Right lobe of liver (tissue), 6 donors: Measurements from ENCODE around the gene MYH9. TPM values are rescaled to one million over a fixed set of nuclear protein-coding genes. Genes with fewer than 3 reads are reported as not detected.
A peak's percentile ranks its signal among the peaks of the same experiment; 100 is the strongest.

Source experiments
- ATAC-seq, 4 donors: fragments of 200-7000 bp; cut with Tn5 transposase; one replicate each; pipeline ENCODE4 v1.9.1; 2020; ENCODE audit warnings: mild to moderate bottlenecking in 4 of 4, moderate library complexity in 4 of 4
- DNase-seq, 3 donors: peaks; one replicate each; pipeline ENCODE4 v3.0.0-alpha.2; 2020
- H3K27ac ChIP-seq, 3 donors: fragments of 200-600 bp; one replicate each; pipeline ENCODE4 v1.8.0; 2022
- H3K27me3 ChIP-seq, 2 donors: fragments of 200-600 bp; one replicate each; pipeline ENCODE4 v1.8.0; 2022
- H3K36me3 ChIP-seq, 4 donors: fragments of 200-600 bp; sonication (generic) in 1 of 4; one replicate each; pipeline versions ENCODE4 v1.5.1 to v1.8.0; 2017 to 2022; ENCODE audit warnings: control low read depth in 1 of 4
- H3K4me1 ChIP-seq, 4 donors: fragments of 200-600 bp; sonication (generic) in 1 of 4; one replicate each; pipeline versions ENCODE4 v1.5.1 to v1.8.0; 2017 to 2022; ENCODE audit warnings: control low read depth in 1 of 4
- H3K4me3 ChIP-seq, 3 donors: fragments of 200-600 bp; one replicate each; pipeline ENCODE4 v1.8.0; 2022
- H3K9me3 ChIP-seq, 4 donors: fragments of 200-600 bp; sonication (generic) in 1 of 4; one replicate each; pipeline versions ENCODE4 v1.5.1 to v1.8.0; 2017 to 2022; ENCODE audit warnings: control low read depth in 1 of 4
- POLR2A ChIP-seq: fragments of 450-650 bp; IDR thresholded peaks from one replicate; pipeline ENCODE4 v1.6.1; 2017; ENCODE audit warnings: antibody characterized with exemption, mild to moderate bottlenecking
- WGBS: methylation state at CpG from one replicate; pipeline ENCODE4 v1.1.6; 2018; ENCODE audit warnings: low coverage, low lambda C conversion rate; ENCODE audit not compliant: insufficient coverage; ENCODE audit errors: missing lambda C conversion rate; 5-methylcytosine and 5-hydroxymethylcytosine counted together
- intact Hi-C, 2 donors: fragments of 100-400 bp; cut with DNase I; formaldehyde crosslinking; loops; one replicate each; pipeline versions ENCODE4 v1.11.2 to v1.14.1; 2022
- total RNA-seq, 6 experiments: library from RNA; depleted of rRNA in 2 of 6; stranded (reverse); fragments of >200 nt in 2 of 6; fragmentation: NEBNext Ultra II Directional in 3 of 6; extraction: Animal tissue kit (Norgen Biotek cat#: 25700) in 3 of 6; gene quantifications; one replicate each; pipeline versions ENCODE4 v1.1.0 to v1.2.4, GENCODE V29; 2016 to 2023
- TF ChIP-seq, protein P1 (sequence below), 4 donors: fragments of 200-600 bp in 3 of 4; fragments of 450-650 bp in 1 of 4; IDR thresholded peaks; one replicate each; pipeline versions ENCODE4 v1.5.1 to v1.8.0; 2016 to 2022; ENCODE audit warnings: antibody characterized with exemption in 4 of 4, mild to moderate bottlenecking in 2 of 4
- donor health status: DM: no; HTN: yes; CAD: no.
- donor health status: DM: no; HTN: no; CAD: no.
- donor health status: DM: no; HTN: no; CAD: no.
- donor health status: DM: no; HTN: yes; CAD: no.
- donor health status: DM: no; HTN: yes; CAD: no.

The MYH9 gene
- total RNA-seq, 6 experiments from 2014 or later: 168 to 435 (median 222) TPM

DNA sequence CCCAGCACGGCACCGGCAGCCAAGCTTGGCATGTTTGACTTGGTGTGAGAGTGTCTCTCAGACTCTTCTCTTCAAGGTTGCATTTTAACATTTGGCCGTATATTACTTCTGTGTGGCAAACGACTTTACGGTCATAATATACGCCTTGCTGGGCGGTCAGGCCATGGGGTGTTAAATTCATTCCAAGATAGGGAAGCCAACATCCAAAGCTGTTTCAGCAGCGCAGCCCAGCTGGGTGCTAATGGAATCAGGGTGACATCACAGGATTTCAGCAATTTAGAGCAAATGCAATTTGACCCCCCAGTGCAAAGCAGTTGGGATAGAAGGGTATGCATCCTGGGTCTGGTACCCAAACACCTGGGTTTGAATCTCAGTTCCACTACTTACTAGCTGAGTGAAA is 16.7 kb upstream of the MYH9 start:
- intact Hi-C loops: no loop called here
- no peak for DNase-seq
- Histone ChIP-seq H3K9me3 (no peaks in the 10 kb centered on the region), H3K36me3 (no peaks in the 10 kb centered on the region), H3K27me3 (no peaks in the 10 kb centered on the region), H3K4me1 (peaks cover 0 to 3% (median 0%) of the 10 kb centered on the region in 4 donors), H3K27ac (no peak overlapping the region), H3K4me3 (no peak overlapping the region)
- WGBS: 92% methylated on average over 6 of the region's 8 CpGs
- TF ChIP-seq, protein P1, sequence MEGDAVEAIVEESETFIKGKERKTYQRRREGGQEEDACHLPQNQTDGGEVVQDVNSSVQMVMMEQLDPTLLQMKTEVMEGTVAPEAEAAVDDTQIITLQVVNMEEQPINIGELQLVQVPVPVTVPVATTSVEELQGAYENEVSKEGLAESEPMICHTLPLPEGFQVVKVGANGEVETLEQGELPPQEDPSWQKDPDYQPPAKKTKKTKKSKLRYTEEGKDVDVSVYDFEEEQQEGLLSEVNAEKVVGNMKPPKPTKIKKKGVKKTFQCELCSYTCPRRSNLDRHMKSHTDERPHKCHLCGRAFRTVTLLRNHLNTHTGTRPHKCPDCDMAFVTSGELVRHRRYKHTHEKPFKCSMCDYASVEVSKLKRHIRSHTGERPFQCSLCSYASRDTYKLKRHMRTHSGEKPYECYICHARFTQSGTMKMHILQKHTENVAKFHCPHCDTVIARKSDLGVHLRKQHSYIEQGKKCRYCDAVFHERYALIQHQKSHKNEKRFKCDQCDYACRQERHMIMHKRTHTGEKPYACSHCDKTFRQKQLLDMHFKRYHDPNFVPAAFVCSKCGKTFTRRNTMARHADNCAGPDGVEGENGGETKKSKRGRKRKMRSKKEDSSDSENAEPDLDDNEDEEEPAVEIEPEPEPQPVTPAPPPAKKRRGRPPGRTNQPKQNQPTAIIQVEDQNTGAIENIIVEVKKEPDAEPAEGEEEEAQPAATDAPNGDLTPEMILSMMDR (IDR thresholded peaks at IDR 0.05): no peak
- TF ChIP-seq POLR2A: no peak
- no peak for ATAC-seq

DNA sequence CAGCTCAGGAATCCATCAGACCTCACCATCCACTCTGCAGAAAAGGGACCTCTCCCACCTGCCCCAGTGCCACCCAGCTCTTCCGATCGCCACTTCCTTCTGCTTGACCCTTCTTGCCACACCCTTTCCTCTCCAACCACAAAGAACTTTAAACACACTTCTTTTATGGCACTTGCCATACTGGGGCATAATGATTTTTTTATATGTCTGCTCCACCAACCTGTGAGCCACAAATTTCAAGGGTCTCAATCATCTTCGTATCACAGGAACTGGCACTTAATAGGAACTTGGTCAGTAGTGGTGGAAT is 11.7 kb upstream of the MYH9 start:
- Histone ChIP-seq H3K4me3 (no peak overlapping the region), H3K27me3 (no peaks in the 10 kb centered on the region), H3K4me1 (peaks cover 0 to 11% (median 0%) of the 10 kb centered on the region in 4 donors), H3K36me3 (no peaks in the 10 kb centered on the region), H3K27ac (no peak overlapping the region), H3K9me3 (no peaks in the 10 kb centered on the region)
- 47% methylated on average over 3 of the region's 3 CpGs for WGBS
- TF ChIP-seq, protein P1 (IDR thresholded peaks at IDR 0.05): no peak
- TF ChIP-seq POLR2A: no peak
- intact Hi-C loops: no loop called here
- DNase-seq: no peak
- ATAC-seq: no peak

DNA sequence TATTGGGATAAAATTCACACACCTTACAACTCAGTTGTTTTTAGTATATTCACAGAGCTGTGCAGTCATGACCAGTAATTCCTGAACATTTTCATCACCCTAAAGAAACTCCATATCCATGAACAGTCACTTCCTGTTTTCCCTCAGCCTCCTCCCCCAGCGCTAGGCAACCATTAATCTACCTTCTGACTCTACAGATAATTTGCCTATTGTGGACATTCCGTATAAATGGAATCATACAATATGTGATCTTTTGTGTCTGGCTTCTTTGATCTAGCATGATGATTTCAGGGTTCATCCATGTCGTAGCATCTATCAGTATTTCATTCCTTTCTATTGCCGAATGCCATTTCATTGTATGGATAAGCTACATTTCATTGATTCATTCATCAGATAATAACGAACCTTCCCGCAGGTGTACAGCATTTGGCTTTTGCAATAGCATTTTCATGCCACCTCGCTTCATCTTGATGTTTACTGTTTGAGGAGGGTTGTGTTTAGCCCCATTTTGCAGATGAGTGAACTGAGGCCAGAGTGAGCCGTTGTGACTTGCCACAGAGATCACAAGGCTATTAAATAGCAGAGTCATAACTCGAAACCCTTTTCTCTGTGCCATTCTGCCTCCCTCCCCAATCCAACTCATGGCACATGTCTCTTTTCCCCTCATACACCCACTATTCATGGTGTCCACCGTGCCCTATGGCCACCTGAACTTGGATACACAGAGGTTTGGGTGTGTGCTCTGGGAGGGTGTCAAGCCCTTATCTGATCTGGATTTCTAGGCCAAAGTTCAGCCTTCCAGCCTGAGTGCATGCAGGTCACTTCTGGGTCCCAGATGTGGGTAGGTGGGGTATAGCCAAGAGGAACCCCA is 11.1 kb upstream of the MYH9 start:
- WGBS: 81% methylated on average over 10 of the region's 10 CpGs
- intact Hi-C loops: no loop called here
- Histone ChIP-seq H3K4me3 (no peak overlapping the region), H3K27ac (no peak overlapping the region), H3K4me1 (peaks cover 0 to 11% (median 0%) of the 10 kb centered on the region in 4 donors), H3K9me3 (no peaks in the 10 kb centered on the region), H3K36me3 (no peaks in the 10 kb centered on the region), H3K27me3 (no peaks in the 10 kb centered on the region)
- ATAC-seq: peak; percentile 34 to 57 (median 43)
- no peak for DNase-seq
- TF ChIP-seq, protein P1 (IDR thresholded peaks at IDR 0.05): no peak
- TF ChIP-seq POLR2A: no peak

DNA sequence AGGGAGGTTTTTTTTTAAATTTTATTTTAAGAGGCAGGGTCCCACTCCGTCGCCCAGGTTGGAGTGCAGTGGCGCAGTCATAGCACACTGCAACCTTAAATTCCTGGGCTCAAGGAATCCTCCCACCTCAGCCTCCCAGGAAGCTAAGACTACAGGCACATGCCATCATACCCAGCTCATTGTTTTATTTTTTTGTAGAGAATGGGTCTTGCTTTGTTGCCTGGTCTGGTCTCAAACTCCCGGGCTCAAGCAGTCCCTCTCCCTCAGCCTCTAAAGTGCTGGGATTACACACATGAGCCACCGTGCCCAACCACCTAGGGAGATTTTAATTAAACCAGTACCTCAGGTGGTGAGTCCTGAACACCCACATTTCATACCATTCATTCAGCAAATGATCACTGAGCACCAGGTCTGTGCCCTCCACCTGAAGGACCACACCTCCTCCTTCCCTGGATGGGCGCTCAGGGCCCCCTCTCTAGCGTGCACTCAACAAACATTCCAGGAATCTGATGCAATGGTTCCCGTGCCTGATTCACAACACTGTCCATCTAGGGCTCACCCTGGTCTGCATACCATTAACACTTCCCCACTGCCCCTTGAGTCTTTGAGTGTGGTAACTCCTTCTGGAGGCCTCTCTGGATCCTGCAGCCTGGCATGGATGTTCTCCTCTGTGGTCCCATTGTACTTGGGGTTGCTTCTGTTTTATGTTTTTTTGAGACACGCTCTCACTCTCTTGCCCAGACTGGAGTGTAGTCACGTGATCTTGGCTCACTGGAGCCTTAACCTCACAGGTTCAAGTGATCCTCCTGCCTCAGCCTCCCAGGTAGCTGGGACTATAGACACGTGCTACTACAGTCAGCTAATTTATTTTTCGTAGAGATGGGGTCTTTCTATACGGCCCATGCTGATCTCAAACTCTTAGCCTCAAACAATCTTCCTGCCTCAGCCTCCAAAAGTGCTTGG is 9.6 kb upstream of the MYH9 start:
- TF ChIP-seq, protein P1 (IDR thresholded peaks at IDR 0.05): no peak
- TF ChIP-seq POLR2A: no peak
- 81% methylated on average over 13 of the region's 13 CpGs for WGBS
- intact Hi-C loops: no loop called here
- H3K9me3 ChIP-seq: no peaks in the 10 kb centered on the region
- H3K27me3 ChIP-seq: no peaks in the 10 kb centered on the region
- H3K4me3 ChIP-seq: no peak overlapping the region
- H3K27ac ChIP-seq: no peak overlapping the region
- peaks cover 0 to 11% (median 0%) of the 10 kb centered on the region in 4 donors for H3K4me1 ChIP-seq
- DNase-seq (no peak), ATAC-seq (no peak)
- H3K36me3 ChIP-seq: no peaks in the 10 kb centered on the region
